GM12873 (cell line): Measurements from ENCODE around the gene FAM3D.

ENCODE experiments used
- TF ChIP-seq, protein P1 (sequence below): IDR thresholded peaks from 2 replicates; pipeline ENCODE4 v1.5.1; 2012; ENCODE audit warnings: low read depth, mild to moderate bottlenecking, moderate library complexity, low read length, control low read depth; ENCODE audit not compliant: insufficient read depth; ENCODE audit errors: missing control alignments

FAM3D gene

DNA sequence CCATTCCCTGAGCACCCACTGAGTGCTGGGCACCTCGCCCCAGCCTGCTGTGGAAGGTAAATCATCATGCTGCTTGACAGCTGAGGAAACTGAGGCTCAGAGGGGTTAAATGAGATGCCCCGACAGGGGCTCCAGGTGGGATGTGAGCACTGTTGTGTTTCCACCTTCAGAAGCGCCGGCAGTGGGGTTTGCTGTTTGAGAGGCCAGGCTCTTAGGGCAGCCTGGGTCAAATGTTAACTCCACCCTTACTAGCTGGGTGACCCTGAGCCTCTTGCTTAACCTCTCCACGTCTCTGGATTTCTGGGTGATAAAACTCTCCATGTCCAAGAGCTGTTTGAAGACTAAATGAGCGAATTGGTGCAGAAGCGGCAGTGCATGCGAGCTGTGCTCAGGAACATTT lies 43.1 kb downstream of the FAM3D start:
- TF ChIP-seq, protein P1, sequence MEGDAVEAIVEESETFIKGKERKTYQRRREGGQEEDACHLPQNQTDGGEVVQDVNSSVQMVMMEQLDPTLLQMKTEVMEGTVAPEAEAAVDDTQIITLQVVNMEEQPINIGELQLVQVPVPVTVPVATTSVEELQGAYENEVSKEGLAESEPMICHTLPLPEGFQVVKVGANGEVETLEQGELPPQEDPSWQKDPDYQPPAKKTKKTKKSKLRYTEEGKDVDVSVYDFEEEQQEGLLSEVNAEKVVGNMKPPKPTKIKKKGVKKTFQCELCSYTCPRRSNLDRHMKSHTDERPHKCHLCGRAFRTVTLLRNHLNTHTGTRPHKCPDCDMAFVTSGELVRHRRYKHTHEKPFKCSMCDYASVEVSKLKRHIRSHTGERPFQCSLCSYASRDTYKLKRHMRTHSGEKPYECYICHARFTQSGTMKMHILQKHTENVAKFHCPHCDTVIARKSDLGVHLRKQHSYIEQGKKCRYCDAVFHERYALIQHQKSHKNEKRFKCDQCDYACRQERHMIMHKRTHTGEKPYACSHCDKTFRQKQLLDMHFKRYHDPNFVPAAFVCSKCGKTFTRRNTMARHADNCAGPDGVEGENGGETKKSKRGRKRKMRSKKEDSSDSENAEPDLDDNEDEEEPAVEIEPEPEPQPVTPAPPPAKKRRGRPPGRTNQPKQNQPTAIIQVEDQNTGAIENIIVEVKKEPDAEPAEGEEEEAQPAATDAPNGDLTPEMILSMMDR: no peak

DNA sequence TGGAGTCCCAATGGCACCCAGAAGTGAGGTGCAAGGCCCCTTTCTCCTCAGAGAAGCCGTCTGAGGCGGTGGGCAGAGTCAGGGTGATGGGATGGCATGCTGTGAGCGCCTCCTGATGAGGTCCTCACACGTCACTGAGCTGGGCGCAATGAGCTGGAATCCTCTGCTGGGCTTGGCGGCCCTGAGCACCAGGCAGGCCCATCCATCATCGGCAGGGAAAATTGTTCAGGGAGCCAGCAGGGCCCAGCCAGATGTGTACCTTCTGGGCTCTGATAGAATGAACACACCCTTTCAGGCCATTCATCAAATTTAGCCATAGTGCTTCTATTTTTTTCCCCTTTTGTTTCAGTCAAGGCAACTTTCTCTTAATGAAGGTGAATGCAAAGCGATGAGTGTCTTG lies 43.7 kb downstream of the FAM3D start:
- TF ChIP-seq, protein P1: no peak

DNA sequence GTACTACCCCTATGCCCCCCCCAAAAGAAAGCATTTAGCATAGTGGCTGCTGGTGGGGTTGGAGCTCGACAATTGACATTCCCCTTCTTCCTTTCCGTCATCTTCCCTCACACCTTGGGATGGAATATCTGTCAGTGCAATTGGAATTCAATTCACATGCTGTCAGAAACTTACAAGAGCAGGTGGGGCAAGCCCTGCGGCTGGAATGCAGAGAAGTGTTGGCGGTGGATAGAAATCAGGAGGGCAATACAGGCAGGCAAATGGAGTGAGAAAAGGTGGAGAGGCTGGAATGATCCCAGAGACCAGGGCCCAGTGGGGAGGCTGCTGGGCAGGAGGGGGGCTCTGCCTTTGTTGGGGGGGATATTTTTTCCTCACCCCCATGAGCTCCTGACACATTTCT lies 44.1 kb downstream of the FAM3D start:
- TF ChIP-seq, protein P1: no peak

DNA sequence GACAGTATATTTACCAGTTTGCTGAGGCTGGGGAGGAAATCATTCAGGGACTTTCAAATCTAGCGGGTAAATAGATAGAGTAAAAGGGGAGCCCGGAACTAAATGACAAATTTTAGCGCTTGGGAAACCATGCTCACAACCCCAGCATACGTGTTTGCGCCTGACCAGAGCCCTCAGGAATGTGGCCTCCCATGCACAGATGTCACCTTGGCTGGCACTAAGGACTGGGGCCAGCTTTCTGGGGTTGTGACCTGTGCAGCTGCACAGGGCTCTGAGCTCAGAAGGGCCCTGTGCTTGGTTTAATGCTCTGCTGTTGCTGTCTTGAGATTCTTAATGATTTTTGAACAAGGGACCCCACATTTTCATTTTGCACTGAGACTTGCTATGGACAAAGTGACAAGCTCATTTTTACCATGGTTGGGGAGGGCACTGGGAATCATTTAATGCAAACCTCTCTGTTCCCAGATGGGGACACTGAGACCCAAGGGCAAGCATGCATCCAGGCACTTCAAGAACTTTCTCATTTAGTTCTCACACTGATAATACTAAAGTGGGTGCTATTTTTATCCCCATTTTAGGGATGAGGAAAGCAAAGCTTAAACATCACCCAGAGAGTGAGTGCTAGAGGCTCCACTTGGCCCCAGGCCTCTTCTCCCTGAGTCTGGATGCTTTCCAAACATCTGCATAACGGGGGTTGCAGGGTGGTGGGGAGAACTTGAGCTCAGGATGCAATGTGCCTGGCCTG lies 45.3 kb downstream of the FAM3D start:
- TF ChIP-seq, protein P1: no peak

DNA sequence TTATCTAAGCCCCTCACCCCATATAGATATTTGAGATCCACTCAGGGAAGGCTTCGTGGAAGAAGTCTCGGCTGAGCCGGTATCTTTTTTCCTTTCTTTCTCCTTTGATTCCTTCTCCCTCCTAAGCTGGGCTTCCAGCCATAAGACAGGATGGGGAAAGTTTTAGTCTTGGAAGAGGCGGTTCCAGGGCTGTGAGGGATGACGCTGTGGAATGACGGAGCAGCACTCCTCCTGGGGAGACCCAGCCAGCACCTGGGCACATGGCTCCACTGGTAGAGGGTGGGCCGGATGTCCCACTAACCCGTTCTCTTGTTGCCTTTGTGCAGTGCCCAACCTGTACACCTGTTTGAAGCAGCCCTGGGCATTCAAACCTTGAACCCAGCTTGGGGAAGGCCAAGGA lies 46.2 kb downstream of the FAM3D start:
- TF ChIP-seq, protein P1: no peak

DNA sequence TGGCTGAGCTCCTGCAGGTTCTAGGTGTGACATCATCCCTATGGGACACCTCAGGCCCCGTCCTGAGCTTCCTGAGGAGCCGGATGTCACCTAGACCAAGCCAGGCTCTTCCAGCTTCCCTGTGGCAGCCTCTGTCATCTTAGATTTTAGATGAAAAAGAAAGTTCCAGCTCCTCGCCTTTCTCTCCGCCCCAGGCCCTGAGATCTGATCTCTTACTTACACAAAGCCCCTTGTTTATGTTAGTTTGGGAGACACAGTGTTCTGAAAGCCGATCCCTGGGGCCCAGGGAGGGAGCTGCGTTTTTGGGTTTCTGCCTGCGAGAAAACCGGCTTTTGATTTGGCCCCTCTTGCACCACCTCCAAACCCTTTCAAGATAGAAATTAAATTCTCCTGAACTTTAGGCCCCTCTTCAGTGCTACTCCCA lies 49.2 kb downstream of the FAM3D start:
- TF ChIP-seq, protein P1: no peak

DNA sequence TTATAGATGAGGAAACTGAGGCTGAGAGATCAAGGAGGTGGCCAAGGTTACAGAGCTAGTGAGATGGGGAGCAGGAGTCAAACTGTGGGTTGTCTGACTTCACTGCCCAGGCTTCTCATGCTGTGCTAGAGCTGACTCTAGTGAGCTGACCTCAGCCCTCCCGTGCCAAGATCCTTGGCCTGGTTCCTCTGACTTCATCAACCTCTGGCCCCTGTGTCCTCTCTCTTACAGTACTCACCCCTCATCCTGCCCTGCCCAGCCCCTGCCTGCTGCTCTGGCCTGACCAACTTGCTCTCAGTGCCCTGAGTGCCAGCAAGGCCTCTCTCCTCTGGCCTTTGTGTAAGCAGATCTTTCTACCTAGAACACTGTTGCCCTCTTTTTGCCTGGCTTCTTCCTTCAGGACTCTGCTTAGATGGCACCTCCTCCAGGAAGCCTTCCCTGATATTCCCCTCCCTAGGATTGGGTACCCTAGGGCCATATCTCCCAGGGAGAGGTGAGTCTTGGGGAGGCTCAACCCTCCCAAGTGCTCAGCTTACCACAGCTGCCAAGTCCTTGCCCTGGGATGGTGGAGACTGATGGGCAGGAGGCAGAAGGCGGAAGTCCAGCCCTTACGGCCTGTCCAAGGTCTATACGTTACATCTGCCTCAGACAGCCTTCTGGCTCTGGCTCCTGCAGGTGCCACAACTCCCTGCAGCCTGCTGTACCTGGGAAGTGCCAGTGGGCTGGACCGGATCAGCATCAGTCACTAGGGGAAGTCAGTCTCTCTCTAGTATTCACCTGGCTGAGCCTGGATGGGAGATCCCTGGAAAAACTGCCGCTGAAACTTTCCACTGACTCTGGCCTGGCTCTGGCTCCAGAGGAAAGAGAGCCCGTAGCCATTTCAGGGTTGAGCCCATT lies 53.1 kb downstream of the FAM3D start:
- TF ChIP-seq, protein P1: no peak
